GM10248 (cell line): ENCODE measurements around the gene USP9X.

ENCODE experiments used
- CTCF ChIA-PET: fragments of 300-600 bp; sonication (Branson Sonifier 250); formaldehyde crosslinking; extraction: SDS; loops from one replicate; lab custom pipeline; 2021; ENCODE audit warnings: antibody characterized with exemption; lab: Yijun Ruan, JAX
- POLR2A ChIA-PET: fragments of 350-650 bp; sonication (Branson Sonifier 250); formaldehyde crosslinking; extraction: SDS; loops from one replicate; lab custom pipeline; 2020; ENCODE audit warnings: antibody characterized with exemption; lab: Yijun Ruan, JAX
- DNase-seq: peaks from one replicate; pipeline ENCODE4 v3.0.0; 2012; ENCODE audit errors: extremely low spot score
- CTCF ChIP-seq: IDR thresholded peaks from 2 replicates; pipeline ENCODE4 v1.5.1; 2012; ENCODE audit warnings: mild to moderate bottlenecking, low read depth; ENCODE audit errors: extremely low read depth, missing control alignments, control extremely low read depth

Gene USP9X

GRCh38 chrX:41128955-41129354 lies 43.7 kb downstream of the USP9X start:
- no peak for DNase-seq
- ChIA-PET POLR2A (no interaction called here), CTCF (no interaction called here)
- no peak for TF ChIP-seq CTCF

- DNase-seq, result no peak
- ChIA-PET POLR2A (no interaction called here), CTCF (no interaction called here)
- no peak for TF ChIP-seq CTCF
Measured at GRCh38 chrX:41131766-41132165, 46.5 kb downstream of the USP9X start.

GRCh38 chrX:41133551-41133950 lies 48.3 kb downstream of the USP9X start:
- ChIA-PET CTCF (no interaction called here), POLR2A (no interaction called here)
- no peak for DNase-seq
- no peak for TF ChIP-seq CTCF

- DNase-seq, result no peak
- ChIA-PET CTCF (interaction anchor here (1.0 to 2.9 kb wide), 3 partner anchors 28 to 116 kb away, joined by 3 to 10 read pairs (median 4); no protein-coding TSS in a partner anchor), POLR2A (no interaction called here)
- TF ChIP-seq CTCF, result no peak
Measured at GRCh38 chrX:41137589-41137988, 52.3 kb downstream of the USP9X start.

GRCh38 chrX:41142130-41142910 lies 57.1 kb downstream of the USP9X start:
- TF ChIP-seq CTCF, result no peak
- DNase-seq, result no peak
- POLR2A ChIA-PET, result no interaction called here
- CTCF ChIA-PET, result no interaction called here

GRCh38 chrX:41144873-41145272 lies 59.6 kb downstream of the USP9X start:
- CTCF ChIA-PET, result no interaction called here
- TF ChIP-seq CTCF, result no peak
- no peak for DNase-seq
- POLR2A ChIA-PET, result no interaction called here
